Nephron (organoid): Measurements from ENCODE around the gene HOMER2.
"Not testable (repeated sequence)": the region's sequence is repeated elsewhere in the genome, so short reads cannot be mapped to it uniquely, and the experiment has no call there.

ENCODE experiments used
- H3K27ac Mint-ChIP-seq, 3 experiments: 2 replicates each; pipeline ENCODE4 v1.8.0; 2020; ENCODE audit warnings: mixed read lengths in 3 of 3, mild to moderate bottlenecking in 2 of 3, moderate library complexity in 1 of 3
- H3K27me3 Mint-ChIP-seq: 2 replicates; pipeline ENCODE4 v1.8.0; 2021; ENCODE audit warnings: low read depth, mild to moderate bottlenecking, moderate library complexity, mixed read lengths
- H3K36me3 Mint-ChIP-seq: 2 replicates; pipeline ENCODE4 v1.8.0; 2020; ENCODE audit warnings: low read depth, mixed read lengths
- H3K4me1 Mint-ChIP-seq: 2 replicates; pipeline ENCODE4 v1.8.0; 2020; ENCODE audit warnings: mixed read lengths
- H3K4me3 Mint-ChIP-seq, 3 experiments: 2 replicates each; pipeline ENCODE4 v1.8.0; 2020; ENCODE audit warnings: mild to moderate bottlenecking in 3 of 3, mixed read lengths in 3 of 3, moderate library complexity in 2 of 3
- H3K9me3 Mint-ChIP-seq: 2 replicates; pipeline ENCODE4 v1.8.0; 2020; ENCODE audit warnings: mixed read lengths
- TF ChIP-seq, protein P1 (sequence below), 3 experiments: fragments of 200-600 bp; sonication (generic); IDR thresholded peaks; one replicate each; pipeline ENCODE4 v1.5.0; 2021; ENCODE audit warnings: antibody characterized with exemption in 3 of 3; ENCODE audit not compliant: unreplicated experiment in 3 of 3

Gene HOMER2

DNA sequence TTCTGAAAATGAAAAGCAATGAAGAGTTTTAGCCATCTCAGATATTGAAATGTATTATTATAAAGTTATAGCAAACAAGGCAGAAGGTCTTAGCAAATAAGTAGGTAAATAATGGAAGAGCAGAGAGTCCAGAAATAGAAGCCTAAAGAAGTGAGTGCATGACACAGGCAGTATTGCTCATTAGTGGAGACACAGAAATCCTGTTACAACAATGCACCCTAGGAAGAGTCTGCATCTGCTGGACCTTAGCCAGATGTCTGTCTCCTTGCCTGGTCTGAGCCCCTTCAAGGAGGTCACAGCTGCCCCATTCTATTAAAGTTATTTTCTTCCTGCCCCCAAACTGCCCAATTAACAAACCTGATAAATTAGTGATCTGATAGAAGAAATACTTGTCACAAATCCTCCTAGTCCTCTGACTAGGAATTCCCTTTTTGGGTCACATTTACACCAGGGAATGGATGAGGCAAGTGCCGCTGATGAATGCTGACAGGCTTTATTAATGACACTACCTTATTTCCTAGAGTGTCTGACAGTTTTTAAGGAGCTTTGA is 51.9 kb downstream of the HOMER2 start:
- Mint-ChIP-seq H3K36me3 (no peaks in the 10 kb centered on the region), H3K4me3 (no peak overlapping the region), H3K4me1 (peaks cover 45% of the 10 kb centered on the region), H3K9me3 (no peaks in the 10 kb centered on the region), H3K27me3 (no peaks in the 10 kb centered on the region), H3K27ac (peak overlapping the region in 2 of 3 experiments; percentile 2 to 10)
- TF ChIP-seq, protein P1, sequence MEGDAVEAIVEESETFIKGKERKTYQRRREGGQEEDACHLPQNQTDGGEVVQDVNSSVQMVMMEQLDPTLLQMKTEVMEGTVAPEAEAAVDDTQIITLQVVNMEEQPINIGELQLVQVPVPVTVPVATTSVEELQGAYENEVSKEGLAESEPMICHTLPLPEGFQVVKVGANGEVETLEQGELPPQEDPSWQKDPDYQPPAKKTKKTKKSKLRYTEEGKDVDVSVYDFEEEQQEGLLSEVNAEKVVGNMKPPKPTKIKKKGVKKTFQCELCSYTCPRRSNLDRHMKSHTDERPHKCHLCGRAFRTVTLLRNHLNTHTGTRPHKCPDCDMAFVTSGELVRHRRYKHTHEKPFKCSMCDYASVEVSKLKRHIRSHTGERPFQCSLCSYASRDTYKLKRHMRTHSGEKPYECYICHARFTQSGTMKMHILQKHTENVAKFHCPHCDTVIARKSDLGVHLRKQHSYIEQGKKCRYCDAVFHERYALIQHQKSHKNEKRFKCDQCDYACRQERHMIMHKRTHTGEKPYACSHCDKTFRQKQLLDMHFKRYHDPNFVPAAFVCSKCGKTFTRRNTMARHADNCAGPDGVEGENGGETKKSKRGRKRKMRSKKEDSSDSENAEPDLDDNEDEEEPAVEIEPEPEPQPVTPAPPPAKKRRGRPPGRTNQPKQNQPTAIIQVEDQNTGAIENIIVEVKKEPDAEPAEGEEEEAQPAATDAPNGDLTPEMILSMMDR (IDR thresholded peaks at IDR 0.05; ENCODE audit: unreplicated experiment in 3 of 3) = no peak

DNA sequence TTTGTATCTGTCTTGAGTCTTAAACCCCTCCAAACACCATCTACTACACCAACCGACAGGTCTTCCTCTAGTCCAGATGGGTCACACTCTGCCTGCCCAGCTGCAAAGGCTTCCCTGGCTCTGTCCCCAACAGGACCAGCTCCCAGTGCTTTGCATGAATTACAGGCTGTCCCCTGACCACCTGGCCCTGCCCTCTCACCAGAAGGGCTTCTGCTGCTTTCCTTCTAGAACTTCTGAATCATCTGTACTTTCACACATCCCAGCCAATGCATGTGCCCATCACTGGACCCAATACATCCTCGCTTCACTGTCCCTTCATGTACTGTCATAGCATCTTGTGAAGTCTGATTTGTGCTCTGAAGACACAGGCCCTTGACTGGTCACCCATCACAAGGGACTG is 53.6 kb downstream of the HOMER2 start:
- no peaks in the 10 kb centered on the region for H3K27me3 Mint-ChIP-seq
- H3K4me1 Mint-ChIP-seq = peaks cover 53% of the 10 kb centered on the region
- H3K9me3 Mint-ChIP-seq = no peaks in the 10 kb centered on the region
- no peak overlapping the region for H3K4me3 Mint-ChIP-seq
- peak overlapping the region; percentile 21 to 84 (median 76) for H3K27ac Mint-ChIP-seq
- no peaks in the 10 kb centered on the region for H3K36me3 Mint-ChIP-seq
- TF ChIP-seq, protein P1 (IDR thresholded peaks at IDR 0.05; ENCODE audit: unreplicated experiment in 3 of 3) = no peak

DNA sequence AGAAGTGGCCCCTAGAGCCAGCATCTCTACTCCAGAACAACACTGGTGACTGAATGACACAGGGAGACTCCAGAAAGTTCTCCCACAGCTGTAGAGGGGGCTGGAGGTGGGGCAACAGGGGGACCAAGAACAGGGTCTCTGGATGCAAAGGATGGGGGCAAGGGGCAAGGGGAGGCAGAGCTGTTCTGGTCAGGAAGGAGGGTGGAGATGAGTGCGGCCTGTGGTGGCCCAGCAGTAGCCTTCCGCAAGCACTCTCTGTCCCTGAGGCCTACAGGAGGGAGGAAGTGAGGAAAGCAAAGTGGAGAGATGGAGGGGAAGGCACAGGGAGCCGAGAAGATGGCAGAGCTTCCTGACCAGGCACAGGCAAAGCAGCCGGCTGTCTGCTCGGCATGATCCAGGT is 56.5 kb downstream of the HOMER2 start:
- TF ChIP-seq, protein P1 (IDR thresholded peaks at IDR 0.05; ENCODE audit: unreplicated experiment in 3 of 3) = no peak
- Mint-ChIP-seq H3K27ac (peak overlapping the region; percentile 76 to 81 (median 77)), H3K27me3 (no peaks in the 10 kb centered on the region), H3K9me3 (no peaks in the 10 kb centered on the region), H3K36me3 (no peaks in the 10 kb centered on the region), H3K4me3 (no peak overlapping the region), H3K4me1 (peaks cover 56% of the 10 kb centered on the region)

DNA sequence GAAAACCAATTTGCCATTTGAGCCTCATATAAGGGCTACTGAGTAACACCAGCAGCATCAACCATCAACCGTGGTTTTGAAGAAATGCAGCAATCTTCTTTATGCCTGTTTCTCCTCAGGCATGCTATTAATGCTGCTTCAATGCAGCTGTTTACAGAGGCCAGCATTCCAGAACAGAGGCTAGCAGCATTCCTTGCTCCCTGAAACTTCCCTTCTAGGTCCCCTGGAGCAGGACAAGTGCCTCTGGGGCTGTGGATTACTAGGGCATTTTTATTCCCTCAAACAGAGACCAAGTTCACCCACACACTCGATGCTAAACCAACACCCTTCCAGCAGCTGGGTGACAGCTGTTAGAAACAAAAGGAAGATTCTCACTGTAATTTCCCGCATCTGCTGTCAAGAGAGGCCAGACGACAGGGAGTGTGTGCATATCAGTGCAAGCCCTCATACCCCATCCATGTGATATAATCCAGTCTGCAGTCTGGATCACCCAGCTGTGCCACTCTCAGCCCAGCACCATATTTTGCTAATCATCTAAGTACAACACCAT is 57.5 kb downstream of the HOMER2 start:
- Mint-ChIP-seq H3K27ac (peak overlapping the region; percentile 76 to 81 (median 77)), H3K9me3 (no peaks in the 10 kb centered on the region), H3K36me3 (no peaks in the 10 kb centered on the region), H3K27me3 (no peaks in the 10 kb centered on the region), H3K4me1 (peaks cover 49% of the 10 kb centered on the region), H3K4me3 (peak overlapping the region in 1 of 3 experiments; percentile 13)
- TF ChIP-seq, protein P1 (IDR thresholded peaks at IDR 0.05; ENCODE audit: unreplicated experiment in 3 of 3) = no peak

DNA sequence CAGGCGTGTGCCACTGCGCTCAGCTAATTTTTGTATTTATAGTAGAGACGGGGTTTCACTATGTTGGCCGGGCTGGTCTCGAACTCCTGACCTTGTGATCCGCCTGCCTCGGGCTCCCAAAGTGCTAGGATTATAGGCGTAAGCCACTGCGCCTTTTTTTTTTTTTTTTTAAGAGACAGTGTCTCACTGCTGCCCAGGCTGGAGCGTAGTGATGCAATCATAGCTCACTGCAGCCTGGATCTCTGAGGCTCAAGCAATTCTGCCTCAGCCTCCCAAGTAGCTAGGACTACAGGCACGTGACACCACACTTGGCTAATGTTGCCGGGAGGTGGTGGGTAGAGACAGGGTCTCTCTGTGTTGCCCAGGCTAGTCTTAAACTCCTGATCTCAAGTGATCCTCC is 59.0 kb downstream of the HOMER2 start:
- not testable (repeated sequence) for H3K27me3 Mint-ChIP-seq, H3K27ac Mint-ChIP-seq, H3K9me3 Mint-ChIP-seq, H3K36me3 Mint-ChIP-seq, H3K4me3 Mint-ChIP-seq
- peaks cover 40% of the 10 kb centered on the region for H3K4me1 Mint-ChIP-seq

DNA sequence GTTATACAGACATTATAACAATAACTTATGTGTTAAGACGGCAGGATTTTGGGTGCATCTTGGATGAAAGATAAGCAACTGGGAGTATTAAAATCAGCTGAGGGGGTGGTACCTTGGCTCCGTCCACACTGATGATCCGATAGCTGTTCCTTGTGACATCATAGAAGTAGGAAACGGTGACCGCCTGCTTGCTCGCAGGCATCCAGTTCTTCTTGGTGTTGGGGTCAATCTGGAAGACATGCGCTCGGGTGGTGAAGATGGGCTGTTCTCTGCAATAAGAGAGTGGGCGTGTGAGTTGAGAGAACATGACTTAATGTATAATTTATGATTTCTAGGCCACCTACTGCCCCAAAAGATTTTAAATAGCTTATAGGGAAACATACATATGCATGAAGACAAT is 59.9 kb downstream of the HOMER2 start:
- Mint-ChIP-seq H3K27ac (no peak overlapping the region), H3K36me3 (peaks cover 9% of the 10 kb centered on the region), H3K4me1 (peaks cover 31% of the 10 kb centered on the region), H3K9me3 (no peaks in the 10 kb centered on the region), H3K4me3 (no peak overlapping the region), H3K27me3 (no peaks in the 10 kb centered on the region)
- TF ChIP-seq, protein P1 (IDR thresholded peaks at IDR 0.05; ENCODE audit: unreplicated experiment in 3 of 3) = no peak
